ENCODE measurements around the gene FHOD3. TPM values are rescaled to one million over a fixed set of nuclear protein-coding genes. Genes with fewer than 3 reads are reported as not detected.

FHOD3 gene
- total RNA-seq, 4 donors from 2014 or later = 24.1 to 51.4 (median 33.8) TPM

- DNase-seq (ENCODE audit: extremely low spot score) = peak; percentile 89
- no peak overlapping the region for H3K4me3 ChIP-seq
- TF ChIP-seq EP300 (IDR thresholded peaks at IDR 0.05) = no peak
- TF ChIP-seq CTCF (IDR thresholded peaks at IDR 0.05) = no peak
- no peak for TF ChIP-seq POLR2A (IDR thresholded peaks at IDR 0.05; ENCODE audit: low read depth)
- TF ChIP-seq POLR2AphosphoS5 (IDR thresholded peaks at IDR 0.05) = peak in 1 of 2 donors; percentile 0
- intact Hi-C loops (cut with DNase I) = no loop called here
- WGBS = 85% methylated on average over 6 of the region's 6 CpGs
- no peaks in the 10 kb centered on the region for H3K9me3 ChIP-seq
- no peaks in the 10 kb centered on the region for H3K36me3 ChIP-seq
- H3K4me1 ChIP-seq = peaks cover 20 to 49% (median 31%) of the 10 kb centered on the region in 4 donors
- H3K27me3 ChIP-seq = no peaks in the 10 kb centered on the region
- peak overlapping the region; percentile 69 to 78 (median 74) for H3K27ac ChIP-seq (replicated peaks in 1 of 4)
Measured at GRCh38 chr18:36580874-36581750, 283.6 kb downstream of the FHOD3 start.

- peak; percentile 64 for DNase-seq (ENCODE audit: extremely low spot score)
- TF ChIP-seq POLR2A (IDR thresholded peaks at IDR 0.05; ENCODE audit: low read depth) (no peak), POLR2AphosphoS5 (IDR thresholded peaks at IDR 0.05) (no peak), CTCF (IDR thresholded peaks at IDR 0.05) (no peak), EP300 (IDR thresholded peaks at IDR 0.05) (no peak)
- peaks cover 20 to 49% (median 31%) of the 10 kb centered on the region in 4 donors for H3K4me1 ChIP-seq
- H3K9me3 ChIP-seq = no peaks in the 10 kb centered on the region
- WGBS = 78% methylated on average over 5 of the region's 5 CpGs
- H3K27me3 ChIP-seq = no peaks in the 10 kb centered on the region
- no peaks in the 10 kb centered on the region for H3K36me3 ChIP-seq
- H3K4me3 ChIP-seq = no peak overlapping the region
- H3K27ac ChIP-seq (replicated peaks in 1 of 4) = no peak overlapping the region
- intact Hi-C loops (cut with DNase I) = no loop called here
Measured at GRCh38 chr18:36582988-36583745, 285.7 kb downstream of the FHOD3 start.

GRCh38 chr18:36589857-36590543 is 292.5 kb downstream of the FHOD3 start:
- 81% methylated on average over 10 of the region's 10 CpGs for WGBS
- peak; percentile 75 for DNase-seq (ENCODE audit: extremely low spot score)
- Histone ChIP-seq H3K4me1 (no peaks in the 10 kb centered on the region), H3K27me3 (no peaks in the 10 kb centered on the region), H3K4me3 (no peak overlapping the region), H3K36me3 (no peaks in the 10 kb centered on the region), H3K27ac (replicated peaks in 1 of 4) (no peak overlapping the region), H3K9me3 (no peaks in the 10 kb centered on the region)
- intact Hi-C loops (cut with DNase I) = no loop called here
- TF ChIP-seq CTCF (IDR thresholded peaks at IDR 0.05) (no peak), POLR2AphosphoS5 (IDR thresholded peaks at IDR 0.05) (no peak), POLR2A (IDR thresholded peaks at IDR 0.05; ENCODE audit: low read depth) (no peak), EP300 (IDR thresholded peaks at IDR 0.05) (no peak)

- no peaks in the 10 kb centered on the region for H3K36me3 ChIP-seq
- no peaks in the 10 kb centered on the region for H3K4me1 ChIP-seq
- peak; percentile 57 for DNase-seq (ENCODE audit: extremely low spot score)
- TF ChIP-seq CTCF (IDR thresholded peaks at IDR 0.05) (no peak), POLR2A (IDR thresholded peaks at IDR 0.05; ENCODE audit: low read depth) (no peak), POLR2AphosphoS5 (IDR thresholded peaks at IDR 0.05) (no peak), EP300 (IDR thresholded peaks at IDR 0.05) (no peak)
- H3K9me3 ChIP-seq = no peaks in the 10 kb centered on the region
- no peak overlapping the region for H3K4me3 ChIP-seq
- H3K27ac ChIP-seq (replicated peaks in 1 of 4) = no peak overlapping the region
- intact Hi-C loops (cut with DNase I) = no loop called here
- H3K27me3 ChIP-seq = no peaks in the 10 kb centered on the region
- 85% methylated on average over 13 of the region's 13 CpGs for WGBS
Measured at GRCh38 chr18:36590621-36591580, 293.4 kb downstream of the FHOD3 start.

Measured in esophagus muscularis mucosa (tissue), 4 donors.